CD14-positive monocyte (primary cell): ENCODE measurements around the gene GPANK1. TPM values are rescaled to one million over a fixed set of nuclear protein-coding genes. Genes with fewer than 3 reads are reported as not detected.

Experiments used
- DNase-seq, 3 donors: peaks; one replicate each; pipeline ENCODE4 v3.0.0-alpha.2; 2011 to 2022
- H2AFZ ChIP-seq: 2 replicates; pipeline ENCODE4 v1.6.0; 2012; ENCODE audit warnings: mild to moderate bottlenecking, low read depth, low read length, inconsistent platforms; ENCODE audit not compliant: insufficient read depth, poor library complexity, severe bottlenecking
- H3K27ac ChIP-seq, 2 donors: 1 replicate in 1 of 2; 2 replicates in 1 of 2; pipeline ENCODE4 v1.5.1; 2012 to 2013; ENCODE audit warnings: low read length in 2 of 2, control low read depth in 1 of 2, inconsistent platforms in 1 of 2, low read depth in 1 of 2, mild to moderate bottlenecking in 1 of 2
- H3K27me3 ChIP-seq, 2 donors: one replicate each; pipeline versions ENCODE4 v1.6.0 to v1.6.1; 2011 to 2013; ENCODE audit warnings: low read length in 2 of 2; ENCODE audit not compliant: control insufficient read depth in 2 of 2, insufficient read depth in 2 of 2
- H3K36me3 ChIP-seq, 2 donors: replicated peaks in 1 of 2; 1 replicate in 1 of 2; 2 replicates in 1 of 2; pipeline versions ENCODE4 v1.5.1 to v1.6.1; 2012 to 2013; ENCODE audit warnings: low read length in 2 of 2, control low read depth in 1 of 2, inconsistent platforms in 1 of 2, mild to moderate bottlenecking in 1 of 2; ENCODE audit not compliant: insufficient read depth in 2 of 2, control insufficient read depth in 1 of 2
- H3K4me1 ChIP-seq, 2 donors: 1 replicate in 1 of 2; 2 replicates in 1 of 2; pipeline versions ENCODE4 v1.5.1 to v1.6.1; 2012 to 2013; ENCODE audit warnings: low read length in 2 of 2, control low read depth in 1 of 2, inconsistent platforms in 1 of 2, mild to moderate bottlenecking in 1 of 2, moderate library complexity in 1 of 2; ENCODE audit not compliant: insufficient read depth in 2 of 2, control insufficient read depth in 1 of 2
- H3K4me2 ChIP-seq: replicated peaks from 2 replicates; pipeline ENCODE3; 2012; ENCODE audit warnings: low read length, moderate library complexity, mild to moderate bottlenecking; ENCODE audit not compliant: poor library complexity, severe bottlenecking; ENCODE audit errors: extremely low read depth
- H3K4me3 ChIP-seq, 3 experiments: fragments of 200-600 bp in 1 of 3; sonication (generic) in 1 of 3; replicated peaks in 1 of 3; 1 replicate in 2 of 3; 2 replicates in 1 of 3; pipeline ENCODE4 v1.5.1; 2011 to 2013; ENCODE audit warnings: low read length in 3 of 3, mild to moderate bottlenecking in 3 of 3, control low read depth in 2 of 3, low read depth in 2 of 3, inconsistent platforms in 1 of 3, moderate library complexity in 1 of 3
- H3K79me2 ChIP-seq: 2 replicates; pipeline ENCODE4 v1.6.0; 2012; ENCODE audit warnings: mild to moderate bottlenecking, control low read depth, inconsistent platforms, low read length, moderate library complexity; ENCODE audit not compliant: insufficient read depth
- H3K9ac ChIP-seq: 2 replicates; pipeline ENCODE4 v1.6.0; 2017; ENCODE audit warnings: low read length, mild to moderate bottlenecking; ENCODE audit not compliant: insufficient read depth, poor library complexity, severe bottlenecking
- H3K9me3 ChIP-seq, 2 donors: replicated peaks in 1 of 2; 1 replicate in 1 of 2; 2 replicates in 1 of 2; pipeline versions ENCODE4 v1.5.1 to v1.6.1; 2012 to 2013; ENCODE audit warnings: low read length in 2 of 2, control low read depth in 1 of 2; ENCODE audit not compliant: control insufficient read depth in 1 of 2, insufficient read depth in 1 of 2
- H4K20me1 ChIP-seq: 2 replicates; pipeline ENCODE4 v1.6.0; 2012; ENCODE audit warnings: mild to moderate bottlenecking, low read length, control low read depth, moderate library complexity; ENCODE audit not compliant: insufficient read depth
- H3K27ac Mint-ChIP-seq, 7 donors: one replicate each; pipeline ENCODE4 v1.8.0; 2020; ENCODE audit warnings: mild to moderate bottlenecking in 7 of 7, mixed read lengths in 7 of 7, moderate library complexity in 6 of 7, inconsistent platforms in 2 of 7
- H3K27me3 Mint-ChIP-seq, 3 donors: one replicate each; pipeline ENCODE4 v1.8.0; 2021 to 2022; ENCODE audit warnings: low read depth in 3 of 3, mild to moderate bottlenecking in 3 of 3, mixed read lengths in 3 of 3, moderate library complexity in 3 of 3, inconsistent platforms in 1 of 3
- H3K36me3 Mint-ChIP-seq, 2 donors: one replicate each; pipeline ENCODE4 v1.8.0; 2020; ENCODE audit warnings: mixed read lengths in 2 of 2, inconsistent platforms in 1 of 2, mild to moderate bottlenecking in 1 of 2
- H3K4me1 Mint-ChIP-seq: one replicate; pipeline ENCODE4 v1.8.0; 2020; ENCODE audit warnings: mild to moderate bottlenecking, mixed read lengths
- H3K4me3 Mint-ChIP-seq, 2 donors: one replicate each; pipeline ENCODE4 v1.8.0; 2020; ENCODE audit warnings: mild to moderate bottlenecking in 2 of 2, mixed read lengths in 2 of 2, moderate library complexity in 1 of 2
- H3K9me3 Mint-ChIP-seq, 7 donors: one replicate each; pipeline ENCODE4 v1.8.0; 2020 to 2022; ENCODE audit warnings: mixed read lengths in 7 of 7, mild to moderate bottlenecking in 6 of 7, moderate library complexity in 6 of 7, inconsistent platforms in 2 of 7
- WGBS: methylation state at CpG from one replicate; pipeline ENCODE4 v1.1.5; 2013; ENCODE audit warnings: missing lambda C conversion rate; ENCODE audit not compliant: insufficient coverage; 5-methylcytosine and 5-hydroxymethylcytosine counted together
- intact Hi-C, 2 donors: fragments of 100-400 bp; cut with micrococcal nuclease; formaldehyde crosslinking; loops; one replicate each; pipeline versions ENCODE4 v1.15.0 to v1.15.1; 2023
- polyA plus RNA-seq, 3 donors: library from polyadenylated mRNA; depleted of rRNA in 1 of 3; unstranded in 2 of 3; stranded (reverse) in 1 of 3; fragments of 300-500 nt in 2 of 3; fragments of >200 nt in 1 of 3; fragmentation: Illumina TruSeq in 2 of 3; gene quantifications; 1 replicate in 2 of 3; 2 replicates in 1 of 3; pipeline ENCODE4 v1.2.3, GENCODE V29; 2012 to 2021
- TF ChIP-seq, protein P1 (sequence below): fragments of 200-600 bp; IDR thresholded peaks from one replicate; pipeline ENCODE4 v1.8.0; 2022; ENCODE audit warnings: antibody characterized with exemption, mild to moderate bottlenecking

Gene GPANK1
- polyA plus RNA-seq, 3 donors = 10.8 to 13.9 (median 12.0) TPM

DNA sequence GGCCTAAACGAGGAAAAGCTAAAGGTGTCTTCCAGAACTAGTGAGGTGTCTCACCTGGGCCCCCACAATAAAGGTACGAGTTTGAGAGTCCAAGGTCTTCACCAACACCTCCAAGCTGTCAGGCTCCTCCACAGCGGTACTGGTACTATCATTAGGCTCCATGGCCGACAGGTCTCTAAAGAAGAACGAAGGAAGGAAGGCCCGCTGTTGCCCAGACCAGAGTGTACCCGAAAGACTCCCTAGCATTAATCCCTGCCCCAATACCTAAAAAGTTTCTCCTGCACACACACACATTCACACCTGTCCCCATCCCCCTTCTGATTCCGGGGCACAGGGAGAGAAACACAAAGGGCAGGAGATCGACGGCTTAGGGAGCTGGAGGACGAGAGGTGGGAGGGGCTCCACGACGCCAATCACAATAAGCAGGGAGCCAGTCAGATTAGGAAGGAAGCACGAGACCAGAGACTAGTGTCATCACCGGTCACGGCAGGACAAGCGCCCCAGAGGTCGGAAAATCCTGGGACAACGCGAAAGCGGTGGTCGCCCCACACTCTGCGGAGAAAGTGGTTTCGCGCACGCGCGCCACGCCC lies 13.1 kb downstream of the GPANK1 start:
- TF ChIP-seq, protein P1, sequence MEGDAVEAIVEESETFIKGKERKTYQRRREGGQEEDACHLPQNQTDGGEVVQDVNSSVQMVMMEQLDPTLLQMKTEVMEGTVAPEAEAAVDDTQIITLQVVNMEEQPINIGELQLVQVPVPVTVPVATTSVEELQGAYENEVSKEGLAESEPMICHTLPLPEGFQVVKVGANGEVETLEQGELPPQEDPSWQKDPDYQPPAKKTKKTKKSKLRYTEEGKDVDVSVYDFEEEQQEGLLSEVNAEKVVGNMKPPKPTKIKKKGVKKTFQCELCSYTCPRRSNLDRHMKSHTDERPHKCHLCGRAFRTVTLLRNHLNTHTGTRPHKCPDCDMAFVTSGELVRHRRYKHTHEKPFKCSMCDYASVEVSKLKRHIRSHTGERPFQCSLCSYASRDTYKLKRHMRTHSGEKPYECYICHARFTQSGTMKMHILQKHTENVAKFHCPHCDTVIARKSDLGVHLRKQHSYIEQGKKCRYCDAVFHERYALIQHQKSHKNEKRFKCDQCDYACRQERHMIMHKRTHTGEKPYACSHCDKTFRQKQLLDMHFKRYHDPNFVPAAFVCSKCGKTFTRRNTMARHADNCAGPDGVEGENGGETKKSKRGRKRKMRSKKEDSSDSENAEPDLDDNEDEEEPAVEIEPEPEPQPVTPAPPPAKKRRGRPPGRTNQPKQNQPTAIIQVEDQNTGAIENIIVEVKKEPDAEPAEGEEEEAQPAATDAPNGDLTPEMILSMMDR = no peak
- peaks cover 54 to 63% of the 10 kb centered on the region in 2 donors for H3K36me3 Mint-ChIP-seq

DNA sequence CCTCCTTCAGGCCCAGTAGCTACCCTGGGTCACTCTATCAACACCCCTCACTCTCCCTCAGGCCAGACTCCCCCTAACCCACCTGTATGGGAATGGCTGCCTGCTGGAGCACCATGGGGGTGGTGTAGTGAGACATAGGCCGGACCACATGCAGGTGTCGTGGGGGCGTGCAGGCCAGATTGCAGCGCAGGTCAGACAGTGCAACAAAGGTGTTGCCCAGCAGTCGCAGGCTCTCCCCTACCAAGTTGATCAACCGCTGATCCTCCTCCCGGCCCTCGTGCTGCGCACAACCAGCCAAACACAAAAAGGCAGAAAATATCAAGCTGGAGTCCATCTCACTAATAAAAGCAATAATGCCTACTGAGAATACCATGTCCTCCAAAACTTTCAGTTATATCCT lies 19.5 kb downstream of the GPANK1 start:
- Histone ChIP-seq H2AFZ (no peak overlapping the region), H4K20me1 (peaks cover 71% of the 10 kb centered on the region), H3K4me2 (no peak overlapping the region), H3K9me3 (no peaks in the 10 kb centered on the region), H3K9ac (no peak overlapping the region), H3K4me3 (no peak overlapping the region), H3K4me1 (no peaks in the 10 kb centered on the region), H3K27me3 (no peaks in the 10 kb centered on the region), H3K36me3 (peaks cover 90 to 98% of the 10 kb centered on the region in 2 donors), H3K79me2 (peaks cover 29% of the 10 kb centered on the region), H3K27ac (no peak overlapping the region)
- intact Hi-C loops = no loop called here
- H3K27me3 Mint-ChIP-seq = no peaks in the 10 kb centered on the region
- H3K4me3 Mint-ChIP-seq = no peak overlapping the region
- TF ChIP-seq, protein P1 = no peak
- WGBS = 98% methylated on average over 9 of the region's 9 CpGs
- peak overlapping the region in 4 of 7 donors; percentile 27 to 67 (median 34) for H3K27ac Mint-ChIP-seq
- peaks cover 87 to 99% of the 10 kb centered on the region in 2 donors for H3K36me3 Mint-ChIP-seq
- no peaks in the 10 kb centered on the region for H3K9me3 Mint-ChIP-seq
- no peaks in the 10 kb centered on the region for H3K4me1 Mint-ChIP-seq
- no peak for DNase-seq

More for the DNA sequence above, 13.1 kb downstream of the GPANK1 start:
- H3K27ac ChIP-seq = peak overlapping the region; percentile 95 to 98
- H3K4me2 ChIP-seq = peak overlapping the region; percentile 88
- H3K27me3 ChIP-seq = no peaks in the 10 kb centered on the region
- 4% methylated on average over 28 of the region's 29 CpGs for WGBS
- Mint-ChIP-seq H3K4me1 (peaks cover 28% of the 10 kb centered on the region), H3K27me3 (peaks cover 0 to 10% (median 5%) of the 10 kb centered on the region in 3 donors), H3K9me3 (no peaks in the 10 kb centered on the region), H3K4me3 (peak overlapping the region; percentile 93 to 99), H3K27ac (peak overlapping the region; percentile 99 to 100 (median 100))
- H3K36me3 ChIP-seq = peaks cover 30 to 61% of the 10 kb centered on the region in 2 donors
- H3K4me1 ChIP-seq = peaks cover 20 to 29% of the 10 kb centered on the region in 2 donors
- peak; percentile 80 to 93 (median 88) for DNase-seq
- H3K9me3 ChIP-seq = no peaks in the 10 kb centered on the region
- intact Hi-C loops = loop anchor here (1.0 to 2.0 kb wide), 2 partner anchors 14 to 31 kb away; partner anchors contain the start of gene PRRC2A (in 2 of the 2)
- peak overlapping the region; percentile 48 to 87 (median 76) for H3K4me3 ChIP-seq
- H4K20me1 ChIP-seq = peaks cover 32% of the 10 kb centered on the region
- H2AFZ ChIP-seq = peak overlapping the region; percentile 82
- H3K79me2 ChIP-seq = peaks cover 83% of the 10 kb centered on the region
- peak overlapping the region; percentile 95 for H3K9ac ChIP-seq
